Adipocyte (in vitro differentiated cells): ENCODE data around the gene ACYP2.
"Not testable (repeated sequence)": the region's sequence is repeated elsewhere in the genome, so short reads cannot be mapped to it uniquely, and the experiment has no call there.

Experiments used
- DNase-seq: peaks from one replicate; pipeline ENCODE4 v3.0.0-alpha.2; 2015; ENCODE audit warnings: low read depth
- H3K27me3 ChIP-seq: replicated peaks from 2 replicates; pipeline ENCODE4 v1.7.0; 2013; ENCODE audit warnings: mild to moderate bottlenecking, low read length, moderate library complexity; ENCODE audit not compliant: control insufficient read depth, insufficient read depth
- H3K36me3 ChIP-seq: 2 replicates; pipeline ENCODE4 v1.7.0; 2013; ENCODE audit warnings: low read length, mild to moderate bottlenecking, moderate library complexity; ENCODE audit not compliant: control insufficient read depth, insufficient read depth, severe bottlenecking
- H3K4me1 ChIP-seq: 2 replicates; pipeline ENCODE4 v1.7.0; 2013; ENCODE audit warnings: mild to moderate bottlenecking, low read length, moderate library complexity; ENCODE audit not compliant: control insufficient read depth, insufficient read depth
- H3K4me3 ChIP-seq: 2 replicates; pipeline ENCODE4 v1.7.0; 2013; ENCODE audit warnings: mild to moderate bottlenecking, low read length, moderate library complexity
- H3K9ac ChIP-seq: 2 replicates; pipeline ENCODE4 v1.7.0; 2013; ENCODE audit warnings: mild to moderate bottlenecking, low read length, moderate library complexity
- H3K9me3 ChIP-seq: 2 replicates; pipeline ENCODE4 v1.7.0; 2013; ENCODE audit warnings: mild to moderate bottlenecking, low read length, moderate library complexity; ENCODE audit not compliant: control insufficient read depth

ACYP2 gene

DNA sequence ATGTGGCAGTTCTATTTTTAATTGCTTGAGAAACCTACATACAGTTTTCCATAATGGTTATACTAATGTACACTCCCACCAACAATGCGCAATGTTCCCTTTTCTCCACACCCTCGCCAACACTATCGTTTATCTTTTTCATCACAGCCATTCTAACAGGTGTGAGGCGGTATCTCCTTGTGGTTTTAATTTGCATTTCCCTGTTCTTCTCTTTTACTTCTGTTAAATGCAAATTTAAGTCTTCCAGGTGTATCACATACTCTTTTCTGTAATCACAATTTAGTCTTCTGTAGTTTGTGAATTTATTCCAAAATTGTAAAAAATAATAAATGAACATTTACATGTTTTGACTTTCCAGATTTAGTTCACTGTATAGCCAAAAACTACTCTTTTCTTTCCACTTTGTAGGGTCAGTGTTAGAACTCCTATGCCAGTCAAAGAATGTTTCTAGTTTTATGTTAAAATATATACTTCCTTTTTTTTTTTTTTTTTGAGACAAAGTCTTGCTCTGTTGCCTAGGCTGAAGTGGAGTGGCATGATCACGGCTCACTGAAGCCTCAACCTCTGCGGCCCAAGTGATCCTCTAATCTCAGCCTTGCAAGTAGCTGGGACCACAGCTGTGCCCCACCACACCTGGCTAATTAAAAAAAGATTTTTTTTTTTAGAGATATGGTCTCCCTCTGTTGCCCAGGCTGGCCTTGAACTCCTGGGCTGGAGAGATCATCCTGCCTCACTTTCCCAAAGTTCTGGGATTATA lies 15.4 kb upstream of the ACYP2 start:
- no peak overlapping the region for H3K9ac ChIP-seq
- DNase-seq = no peak
- H3K9me3 ChIP-seq = no peaks in the 10 kb centered on the region
- no peak overlapping the region for H3K4me3 ChIP-seq
- peaks cover 13% of the 10 kb centered on the region for H3K4me1 ChIP-seq
- no peaks in the 10 kb centered on the region for H3K27me3 ChIP-seq
- no peaks in the 10 kb centered on the region for H3K36me3 ChIP-seq

GRCh38 chr2:54100772-54101171 lies 14.6 kb upstream of the ACYP2 start:
- no peak overlapping the region for H3K9ac ChIP-seq
- peaks cover 13% of the 10 kb centered on the region for H3K4me1 ChIP-seq
- H3K4me3 ChIP-seq = no peak overlapping the region
- no peaks in the 10 kb centered on the region for H3K36me3 ChIP-seq
- no peaks in the 10 kb centered on the region for H3K27me3 ChIP-seq
- no peak for DNase-seq
- no peaks in the 10 kb centered on the region for H3K9me3 ChIP-seq

DNA sequence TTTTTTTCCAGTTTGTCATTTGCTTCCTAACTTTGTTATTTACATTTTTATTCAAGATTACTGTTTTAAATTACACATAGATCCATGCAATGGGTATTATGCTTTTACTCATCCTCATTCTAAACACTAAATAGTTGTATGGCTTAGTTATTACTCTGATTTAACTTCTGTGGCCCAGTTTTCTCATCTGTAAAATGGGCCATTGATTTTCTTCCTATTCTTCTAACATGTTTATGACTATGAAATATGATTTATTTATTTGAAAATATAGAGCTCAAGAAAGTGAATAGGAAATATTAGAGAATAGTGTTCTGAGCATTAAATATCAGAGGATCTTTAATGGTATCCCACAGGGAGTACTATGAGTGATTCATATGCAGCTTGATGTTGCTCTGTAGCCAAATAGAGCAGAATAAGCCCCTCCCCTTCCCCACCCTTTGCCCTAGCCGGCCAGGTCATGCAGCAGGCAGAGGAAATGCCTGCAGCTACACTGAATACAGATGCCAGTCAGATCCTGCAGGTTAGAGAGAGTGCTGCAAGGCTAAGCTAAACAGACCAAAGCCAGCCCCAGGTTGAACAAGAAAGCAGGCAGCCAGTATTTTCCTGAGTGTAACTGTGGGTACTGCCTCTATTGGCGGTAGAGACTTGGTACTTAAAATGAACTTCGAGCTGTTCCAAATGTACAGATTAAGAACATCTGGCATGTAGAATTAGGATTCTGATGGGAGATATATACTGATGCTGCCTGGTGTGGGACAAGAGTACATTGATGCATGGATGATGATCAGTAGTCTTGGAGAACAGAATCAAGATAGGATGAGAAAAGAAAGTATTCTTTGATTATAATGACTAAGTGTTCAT lies 11.7 kb upstream of the ACYP2 start:
- Histone ChIP-seq H3K4me1 (peaks cover 13% of the 10 kb centered on the region), H3K9ac (no peak overlapping the region), H3K27me3 (no peaks in the 10 kb centered on the region), H3K4me3 (no peak overlapping the region), H3K9me3 (no peaks in the 10 kb centered on the region), H3K36me3 (no peaks in the 10 kb centered on the region)
- peak; percentile 68 for DNase-seq

DNA sequence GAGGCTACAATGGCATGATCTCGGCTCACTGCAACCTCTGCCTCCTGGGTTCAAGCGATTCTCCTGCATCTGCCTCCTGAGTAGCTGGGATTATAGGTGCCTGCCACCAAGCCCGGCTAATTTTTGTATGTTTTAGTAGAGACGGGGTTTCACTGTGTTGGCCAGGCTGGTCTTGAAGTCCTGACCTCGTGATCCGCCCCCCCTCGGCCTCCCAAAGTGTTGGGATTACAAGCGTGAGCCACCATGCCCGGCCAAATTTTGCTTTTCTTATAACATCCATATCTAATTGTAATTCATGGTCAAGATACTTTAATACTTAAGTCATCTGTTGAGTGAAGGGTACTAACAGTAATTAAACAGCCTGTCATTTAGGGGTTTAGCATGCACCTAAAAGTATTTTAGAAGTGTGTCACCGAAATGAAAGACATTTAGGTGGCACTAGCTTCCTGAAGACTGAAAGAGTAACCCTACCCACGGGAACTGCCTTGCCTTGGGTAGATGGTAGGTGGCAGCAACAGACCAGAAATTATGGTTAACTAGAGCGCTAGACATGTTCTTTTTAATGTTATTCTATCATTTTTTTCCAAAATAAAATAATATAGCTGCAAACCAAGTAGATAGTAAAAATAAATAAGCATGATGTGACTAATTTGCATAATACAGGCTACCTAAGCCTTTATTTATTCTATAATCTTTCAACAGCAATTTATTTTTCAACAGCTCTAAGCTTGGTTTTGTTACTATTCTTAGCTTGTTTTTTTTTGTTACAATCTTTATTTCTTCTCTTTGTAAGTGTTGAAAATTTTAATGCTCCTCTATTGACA lies 8.6 kb upstream of the ACYP2 start:
- DNase-seq = peak; percentile 81

GRCh38 chr2:54107455-54107764 lies 8.0 kb upstream of the ACYP2 start:
- no peaks in the 10 kb centered on the region for H3K36me3 ChIP-seq
- no peaks in the 10 kb centered on the region for H3K9me3 ChIP-seq
- peak overlapping the region; percentile 23 for H3K9ac ChIP-seq
- H3K27me3 ChIP-seq = no peaks in the 10 kb centered on the region
- H3K4me3 ChIP-seq = no peak overlapping the region
- peaks cover 10% of the 10 kb centered on the region for H3K4me1 ChIP-seq
- DNase-seq = no peak

More for the DNA sequence above, 8.6 kb upstream of the ACYP2 start:
- Histone ChIP-seq H3K27me3 (no peaks in the 10 kb centered on the region), H3K36me3 (no peaks in the 10 kb centered on the region), H3K9ac (peak overlapping the region; percentile 23), H3K9me3 (no peaks in the 10 kb centered on the region), H3K4me1 (peaks cover 13% of the 10 kb centered on the region), H3K4me3 (no peak overlapping the region)

- H3K4me3 ChIP-seq = no peak overlapping the region
- no peak for DNase-seq
- no peaks in the 10 kb centered on the region for H3K36me3 ChIP-seq
- H3K4me1 ChIP-seq = peaks cover 8% of the 10 kb centered on the region
- no peak overlapping the region for H3K9ac ChIP-seq
- no peaks in the 10 kb centered on the region for H3K27me3 ChIP-seq
- H3K9me3 ChIP-seq = no peaks in the 10 kb centered on the region
Observed at GRCh38 chr2:54107903-54108615, 7.4 kb upstream of the ACYP2 start.

GRCh38 chr2:54109848-54110247 lies 5.6 kb upstream of the ACYP2 start:
- Histone ChIP-seq H3K27me3 (no peaks in the 10 kb centered on the region), H3K9me3 (no peaks in the 10 kb centered on the region), H3K9ac (no peak overlapping the region), H3K4me3 (no peak overlapping the region), H3K36me3 (no peaks in the 10 kb centered on the region), H3K4me1 (peaks cover 4% of the 10 kb centered on the region)
- no peak for DNase-seq

- Histone ChIP-seq H3K9ac (peak overlapping the region; percentile 98), H3K4me3 (peak overlapping the region; percentile 94)
- H3K36me3 ChIP-seq, H3K9me3 ChIP-seq, H3K4me1 ChIP-seq, DNase-seq, H3K27me3 ChIP-seq: not testable (repeated sequence)
Observed at GRCh38 chr2:54114479-54114878, 936 bp upstream of the ACYP2 start.

DNA sequence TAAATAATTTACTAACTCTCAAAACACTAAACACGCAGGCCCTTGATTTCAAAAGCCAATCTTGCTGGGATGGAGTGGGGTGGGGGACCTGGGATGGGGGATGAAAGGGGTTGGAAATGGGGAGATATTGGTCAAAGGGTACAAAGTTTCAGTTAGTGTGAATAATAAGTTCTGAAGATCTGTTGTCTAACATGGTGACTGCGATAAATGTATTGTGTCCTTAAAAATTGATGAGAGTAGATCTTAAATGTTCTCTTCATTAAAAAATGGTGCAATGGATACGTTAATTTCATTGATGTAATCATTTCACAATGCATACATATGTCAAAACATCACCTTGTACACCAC lies 505 bp upstream of the ACYP2 start:
- DNase-seq = no peak
- Histone ChIP-seq H3K27me3 (no peaks in the 10 kb centered on the region), H3K36me3 (no peaks in the 10 kb centered on the region), H3K9ac (peak overlapping the region; percentile 98), H3K4me3 (peak overlapping the region; percentile 94), H3K4me1 (peaks cover 6% of the 10 kb centered on the region), H3K9me3 (no peaks in the 10 kb centered on the region)

DNA sequence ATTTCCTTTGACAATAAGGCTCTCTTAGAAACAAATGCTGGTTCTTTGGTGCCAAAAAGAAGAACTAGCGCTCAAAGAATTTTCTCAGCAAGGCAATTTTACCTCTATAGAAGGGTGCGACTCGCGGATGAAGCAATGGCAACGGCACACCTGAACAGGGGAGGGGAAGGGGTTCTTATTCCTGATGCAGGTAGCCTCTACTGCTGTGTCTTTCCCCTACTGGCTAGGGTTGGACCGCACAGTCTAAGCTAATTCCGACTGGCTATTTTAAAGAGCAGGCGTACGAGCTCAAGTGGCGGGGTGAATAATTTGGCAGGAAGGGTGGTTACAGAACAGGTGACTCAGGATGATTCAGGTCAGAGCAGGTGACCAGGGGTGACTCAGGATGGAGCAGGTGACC lies 1.2 kb downstream of the ACYP2 start:
- H3K9me3 ChIP-seq, DNase-seq, H3K36me3 ChIP-seq, H3K27me3 ChIP-seq, H3K4me1 ChIP-seq: not testable (repeated sequence)
- H3K4me3 ChIP-seq = peak overlapping the region; percentile 94
- H3K9ac ChIP-seq = peak overlapping the region; percentile 98

DNA sequence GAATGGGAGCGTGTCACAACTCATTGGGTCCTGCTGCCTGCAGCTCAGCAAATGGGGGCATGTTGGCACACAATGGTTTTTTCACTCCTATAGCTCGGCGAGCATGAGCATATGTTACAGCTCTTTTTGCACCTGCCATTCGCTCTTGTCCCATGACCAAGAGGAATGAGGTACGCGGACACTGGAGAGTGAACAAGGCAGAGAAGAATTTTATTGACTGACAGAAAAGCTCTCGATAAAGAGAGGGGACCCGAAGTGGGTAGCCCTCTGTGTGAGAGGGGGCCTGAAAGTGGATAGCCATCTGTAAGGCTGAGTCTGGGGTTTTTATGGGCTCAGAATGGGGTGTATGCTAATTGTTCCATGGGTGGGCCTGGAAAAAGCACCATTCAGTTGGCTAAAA lies 5.5 kb downstream of the ACYP2 start:
- DNase-seq = no peak
- no peak overlapping the region for H3K4me3 ChIP-seq
- no peak overlapping the region for H3K9ac ChIP-seq
- no peaks in the 10 kb centered on the region for H3K9me3 ChIP-seq
- H3K36me3 ChIP-seq = no peaks in the 10 kb centered on the region
- H3K27me3 ChIP-seq = no peaks in the 10 kb centered on the region
- peaks cover 22% of the 10 kb centered on the region for H3K4me1 ChIP-seq
